ENCODE results near the gene KY. TPM values are rescaled to one million over a fixed set of nuclear protein-coding genes. Genes with fewer than 3 reads are reported as not detected.

KY gene
- total RNA-seq, 2 donors from 2014 or later, result not detected

GRCh38 chr3:134609821-134610431, 40.9 kb downstream of the KY start:
- WGBS, 2 experiments (ENCODE audit: insufficient coverage in 1 of 2, insufficient read length in 1 of 2), result 92 to 94% methylated on average over 6 to 10 of the region's 10 CpGs
- no peak overlapping the region for H3K4me3 ChIP-seq (ENCODE audit: low read length)
- H3K9ac ChIP-seq (ENCODE audit: extremely low read depth, low read length, poor library complexity, severe bottlenecking), result no peak overlapping the region
- H3K36me3 ChIP-seq (ENCODE audit: control insufficient read depth, insufficient read depth, low read length), result no peaks in the 10 kb centered on the region
- no peak overlapping the region for H3K27ac Mint-ChIP-seq
- H3K4me1 Mint-ChIP-seq, result no peaks in the 10 kb centered on the region
- no peaks in the 10 kb centered on the region for H3K4me1 ChIP-seq (ENCODE audit: control insufficient read depth, insufficient read depth, low read length)
- H3K36me3 Mint-ChIP-seq (ENCODE audit: low read depth), result no peaks in the 10 kb centered on the region
- no peak overlapping the region for H3K4me3 Mint-ChIP-seq
- H3K9me3 Mint-ChIP-seq, result no peaks in the 10 kb centered on the region
- peaks cover 15% of the 10 kb centered on the region for H3K27me3 ChIP-seq (ENCODE audit: control insufficient read depth, insufficient read depth, low read length, poor library complexity, severe bottlenecking)
- H3K27me3 Mint-ChIP-seq (ENCODE audit: insufficient read depth), result peaks cover 33% of the 10 kb centered on the region
- no peak overlapping the region for H3K27ac ChIP-seq (ENCODE audit: low read depth, low read length)
- TF ChIP-seq CTCF (conservative IDR thresholded peaks at IDR 0.05), result no peak
- no peaks in the 10 kb centered on the region for H3K9me3 ChIP-seq (ENCODE audit: control insufficient read depth, low read length)
- peak; percentile 39 for DNase-seq

- Mint-ChIP-seq H3K4me3 (no peak overlapping the region), H3K27ac (no peak overlapping the region), H3K36me3 (ENCODE audit: low read depth) (no peaks in the 10 kb centered on the region), H3K4me1 (no peaks in the 10 kb centered on the region), H3K9me3 (no peaks in the 10 kb centered on the region), H3K27me3 (ENCODE audit: insufficient read depth) (peaks cover 40% of the 10 kb centered on the region)
- no peak for TF ChIP-seq CTCF (conservative IDR thresholded peaks at IDR 0.05)
- no peaks in the 10 kb centered on the region for H3K9me3 ChIP-seq (ENCODE audit: control insufficient read depth, low read length)
- WGBS, 2 experiments (ENCODE audit: insufficient coverage in 1 of 2, insufficient read length in 1 of 2), result 91 to 93% methylated on average over 6 to 10 of the region's 10 CpGs
- no peaks in the 10 kb centered on the region for H3K36me3 ChIP-seq (ENCODE audit: control insufficient read depth, insufficient read depth, low read length)
- H3K27ac ChIP-seq (ENCODE audit: low read depth, low read length), result no peak overlapping the region
- no peaks in the 10 kb centered on the region for H3K4me1 ChIP-seq (ENCODE audit: control insufficient read depth, insufficient read depth, low read length)
- H3K9ac ChIP-seq (ENCODE audit: extremely low read depth, low read length, poor library complexity, severe bottlenecking), result no peak overlapping the region
- no peak for DNase-seq
- peaks cover 15% of the 10 kb centered on the region for H3K27me3 ChIP-seq (ENCODE audit: control insufficient read depth, insufficient read depth, low read length, poor library complexity, severe bottlenecking)
- H3K4me3 ChIP-seq (ENCODE audit: low read length), result no peak overlapping the region
These were observed 41.9 kb downstream of the KY start for GRCh38 chr3:134608771-134609435.

GRCh38 chr3:134608023-134608770, 42.6 kb downstream of the KY start:
- H3K27me3 ChIP-seq (ENCODE audit: control insufficient read depth, insufficient read depth, low read length, poor library complexity, severe bottlenecking), result peaks cover 10% of the 10 kb centered on the region
- Mint-ChIP-seq H3K27me3 (ENCODE audit: insufficient read depth) (peaks cover 45% of the 10 kb centered on the region), H3K9me3 (no peaks in the 10 kb centered on the region), H3K4me3 (no peak overlapping the region), H3K27ac (no peak overlapping the region), H3K4me1 (no peaks in the 10 kb centered on the region), H3K36me3 (ENCODE audit: low read depth) (no peaks in the 10 kb centered on the region)
- TF ChIP-seq CTCF (conservative IDR thresholded peaks at IDR 0.05), result no peak
- H3K27ac ChIP-seq (ENCODE audit: low read depth, low read length), result no peak overlapping the region
- WGBS, 2 experiments (ENCODE audit: insufficient coverage in 1 of 2, insufficient read length in 1 of 2), result 85 to 93% methylated on average over 3 to 6 of the region's 6 CpGs
- no peak overlapping the region for H3K9ac ChIP-seq (ENCODE audit: extremely low read depth, low read length, poor library complexity, severe bottlenecking)
- H3K9me3 ChIP-seq (ENCODE audit: control insufficient read depth, low read length), result no peaks in the 10 kb centered on the region
- no peak overlapping the region for H3K4me3 ChIP-seq (ENCODE audit: low read length)
- H3K36me3 ChIP-seq (ENCODE audit: control insufficient read depth, insufficient read depth, low read length), result no peaks in the 10 kb centered on the region
- peak; percentile 32 for DNase-seq
- no peaks in the 10 kb centered on the region for H3K4me1 ChIP-seq (ENCODE audit: control insufficient read depth, insufficient read depth, low read length)

All from endodermal cell (in vitro differentiated cells).